Natural killer cell (primary cell): ENCODE data around the gene GEMIN4. TPM values are rescaled to one million over a fixed set of nuclear protein-coding genes. Genes with fewer than 3 reads are reported as not detected.

Experiments
- ATAC-seq, 3 donors: fragments of 150-1000 bp in 2 of 3; fragments of 200-7000 bp in 1 of 3; cut with Tn5 transposase; 1 replicate in 1 of 3; 2 replicates in 2 of 3; pipeline ENCODE4 v1.10.0; 2021; ENCODE audit warnings: mild to moderate bottlenecking in 2 of 3, moderate library complexity in 2 of 3
- DNase-seq, 2 donors: peaks; one replicate each; pipeline versions ENCODE4 v3.0.0 to v3.0.0-alpha.2; 2013 to 2021; ENCODE audit warnings: mixed read lengths in 1 of 2
- H3K27ac ChIP-seq: one replicate; pipeline ENCODE4 v1.5.1; 2013; ENCODE audit warnings: mild to moderate bottlenecking, low read length
- H3K27me3 ChIP-seq: one replicate; pipeline ENCODE4 v1.6.1; 2013; ENCODE audit warnings: low read length; ENCODE audit not compliant: control insufficient read depth, insufficient read depth
- H3K36me3 ChIP-seq: one replicate; pipeline ENCODE4 v1.6.1; 2013; ENCODE audit warnings: low read length; ENCODE audit not compliant: control insufficient read depth, insufficient read depth
- H3K4me1 ChIP-seq: one replicate; pipeline ENCODE4 v1.6.1; 2013; ENCODE audit warnings: low read length; ENCODE audit not compliant: control insufficient read depth, insufficient read depth
- H3K4me3 ChIP-seq: one replicate; pipeline ENCODE4 v1.5.1; 2013; ENCODE audit warnings: low read length
- H3K9me3 ChIP-seq: one replicate; pipeline ENCODE4 v1.6.1; 2013; ENCODE audit warnings: low read length; ENCODE audit not compliant: control insufficient read depth, insufficient read depth
- H3K27ac Mint-ChIP-seq, 2 donors: one replicate each; pipeline ENCODE4 v1.8.0; 2022; ENCODE audit warnings: mild to moderate bottlenecking in 2 of 2, mixed read lengths in 2 of 2, moderate library complexity in 1 of 2
- H3K27me3 Mint-ChIP-seq, 2 donors: one replicate each; pipeline ENCODE4 v1.8.0; 2022; ENCODE audit warnings: low read depth in 2 of 2, mixed read lengths in 2 of 2
- H3K36me3 Mint-ChIP-seq: one replicate; pipeline ENCODE4 v1.8.0; 2022; ENCODE audit warnings: mixed read lengths
- H3K4me1 Mint-ChIP-seq, 2 donors: one replicate each; pipeline ENCODE4 v1.8.0; 2022; ENCODE audit warnings: mixed read lengths in 2 of 2
- H3K4me3 Mint-ChIP-seq: one replicate; pipeline ENCODE4 v1.8.0; 2022; ENCODE audit warnings: mild to moderate bottlenecking, moderate library complexity, mixed read lengths
- H3K9me3 Mint-ChIP-seq, 2 donors: one replicate each; pipeline ENCODE4 v1.8.0; 2022; ENCODE audit warnings: mixed read lengths in 2 of 2
- WGBS: methylation state at CpG from one replicate; pipeline ENCODE4 v1.1.7; 2013; ENCODE audit warnings: missing lambda C conversion rate; ENCODE audit not compliant: insufficient coverage; 5-methylcytosine and 5-hydroxymethylcytosine counted together
- intact Hi-C: fragments of 100-400 bp; cut with micrococcal nuclease; formaldehyde crosslinking; loops from one replicate; pipeline ENCODE4 v1.14.2; 2022
- total RNA-seq, 4 donors: library from RNA; stranded (reverse); fragments of 120-200 nt in 1 of 4; gene quantifications; one replicate each; pipeline versions ENCODE4 v1.2.3 to v1.2.4, GENCODE V29; 2013 to 2022
- TF ChIP-seq, protein P1 (sequence below): fragments of 200-600 bp; IDR thresholded peaks from one replicate; pipeline ENCODE4 v1.8.0; 2022; ENCODE audit warnings: antibody characterized with exemption

GEMIN4 gene
- total RNA-seq, 3 donors from 2014 or later (not counting 1 experiment from before 2014, with no cell fraction given), result 13.7 to 17.1 (median 13.7) TPM

DNA sequence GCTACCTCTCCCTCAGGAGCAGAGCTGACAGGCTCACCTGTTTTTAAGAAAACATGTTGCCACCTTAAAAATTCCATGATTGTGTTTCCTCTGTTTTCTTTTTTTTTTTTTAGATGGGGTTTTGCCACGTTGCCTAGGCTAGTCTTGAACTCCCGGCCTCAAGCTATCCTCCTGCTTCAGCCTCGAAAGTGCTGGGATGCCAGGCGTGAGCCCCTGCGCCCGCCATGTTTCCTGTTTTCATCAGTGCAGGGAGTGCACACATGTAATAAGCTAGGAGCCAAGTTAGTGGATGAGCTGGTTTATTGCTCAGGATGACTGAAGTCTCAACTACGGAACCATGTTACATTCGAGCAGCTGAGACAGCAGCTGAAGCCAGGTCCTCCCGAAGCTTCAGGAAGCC, 43.7 kb upstream of the GEMIN4 start:
- TF ChIP-seq, protein P1, sequence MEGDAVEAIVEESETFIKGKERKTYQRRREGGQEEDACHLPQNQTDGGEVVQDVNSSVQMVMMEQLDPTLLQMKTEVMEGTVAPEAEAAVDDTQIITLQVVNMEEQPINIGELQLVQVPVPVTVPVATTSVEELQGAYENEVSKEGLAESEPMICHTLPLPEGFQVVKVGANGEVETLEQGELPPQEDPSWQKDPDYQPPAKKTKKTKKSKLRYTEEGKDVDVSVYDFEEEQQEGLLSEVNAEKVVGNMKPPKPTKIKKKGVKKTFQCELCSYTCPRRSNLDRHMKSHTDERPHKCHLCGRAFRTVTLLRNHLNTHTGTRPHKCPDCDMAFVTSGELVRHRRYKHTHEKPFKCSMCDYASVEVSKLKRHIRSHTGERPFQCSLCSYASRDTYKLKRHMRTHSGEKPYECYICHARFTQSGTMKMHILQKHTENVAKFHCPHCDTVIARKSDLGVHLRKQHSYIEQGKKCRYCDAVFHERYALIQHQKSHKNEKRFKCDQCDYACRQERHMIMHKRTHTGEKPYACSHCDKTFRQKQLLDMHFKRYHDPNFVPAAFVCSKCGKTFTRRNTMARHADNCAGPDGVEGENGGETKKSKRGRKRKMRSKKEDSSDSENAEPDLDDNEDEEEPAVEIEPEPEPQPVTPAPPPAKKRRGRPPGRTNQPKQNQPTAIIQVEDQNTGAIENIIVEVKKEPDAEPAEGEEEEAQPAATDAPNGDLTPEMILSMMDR, result no peak
- no peaks in the 10 kb centered on the region for H3K9me3 ChIP-seq
- H3K27me3 ChIP-seq, result no peaks in the 10 kb centered on the region
- no peaks in the 10 kb centered on the region for H3K9me3 Mint-ChIP-seq
- H3K27ac ChIP-seq, result no peak overlapping the region
- no peaks in the 10 kb centered on the region for H3K36me3 Mint-ChIP-seq
- peaks cover 15% of the 10 kb centered on the region for H3K36me3 ChIP-seq
- H3K27ac Mint-ChIP-seq, result no peak overlapping the region
- no peak overlapping the region for H3K4me3 ChIP-seq
- DNase-seq, result no peak
- WGBS, result 88% methylated on average over 9 of the region's 9 CpGs
- no peaks in the 10 kb centered on the region for H3K27me3 Mint-ChIP-seq
- ATAC-seq, result no peak
- intact Hi-C loops, result loop anchor here (2.0 kb wide), 1 partner anchor 203 kb away; no protein-coding TSS in a partner anchor
- H3K4me1 Mint-ChIP-seq, result peaks cover 5 to 6% of the 10 kb centered on the region in 2 donors
- peaks cover 6% of the 10 kb centered on the region for H3K4me1 ChIP-seq
- H3K4me3 Mint-ChIP-seq, result no peak overlapping the region

DNA sequence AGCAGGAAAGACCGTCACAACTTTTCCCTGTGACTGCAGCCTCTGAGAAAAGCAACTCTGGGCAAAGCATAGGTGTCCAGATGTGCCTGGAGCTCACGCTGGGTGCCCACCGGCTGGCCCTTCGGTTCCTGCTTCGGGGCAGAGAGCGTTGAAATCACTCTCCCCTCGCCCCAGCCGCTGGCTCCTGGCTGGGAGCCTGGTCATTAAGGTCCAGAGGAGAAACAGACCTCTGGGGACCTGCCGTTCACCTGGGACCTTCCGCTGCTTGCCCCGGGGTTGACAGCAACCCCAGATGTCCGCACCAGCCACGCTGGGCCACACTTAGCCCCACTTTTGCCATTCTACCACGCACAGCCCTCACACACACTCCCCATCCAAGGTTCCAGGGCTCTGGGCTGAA, 43.2 kb upstream of the GEMIN4 start:
- no peak overlapping the region for H3K27ac Mint-ChIP-seq
- intact Hi-C loops, result loop anchor here (2.0 kb wide), 1 partner anchor 204 kb away; no protein-coding TSS in a partner anchor
- no peaks in the 10 kb centered on the region for H3K9me3 ChIP-seq
- DNase-seq, result no peak
- H3K4me1 Mint-ChIP-seq, result peaks cover 5 to 6% of the 10 kb centered on the region in 2 donors
- TF ChIP-seq, protein P1, result no peak
- no peaks in the 10 kb centered on the region for H3K27me3 Mint-ChIP-seq
- H3K4me3 ChIP-seq, result no peak overlapping the region
- H3K36me3 ChIP-seq, result peaks cover 15% of the 10 kb centered on the region
- no peaks in the 10 kb centered on the region for H3K36me3 Mint-ChIP-seq
- no peak for ATAC-seq
- peaks cover 6% of the 10 kb centered on the region for H3K4me1 ChIP-seq
- WGBS, result 91% methylated on average over 14 of the region's 14 CpGs
- H3K27me3 ChIP-seq, result no peaks in the 10 kb centered on the region
- no peak overlapping the region for H3K27ac ChIP-seq
- no peak overlapping the region for H3K4me3 Mint-ChIP-seq
- no peaks in the 10 kb centered on the region for H3K9me3 Mint-ChIP-seq

DNA sequence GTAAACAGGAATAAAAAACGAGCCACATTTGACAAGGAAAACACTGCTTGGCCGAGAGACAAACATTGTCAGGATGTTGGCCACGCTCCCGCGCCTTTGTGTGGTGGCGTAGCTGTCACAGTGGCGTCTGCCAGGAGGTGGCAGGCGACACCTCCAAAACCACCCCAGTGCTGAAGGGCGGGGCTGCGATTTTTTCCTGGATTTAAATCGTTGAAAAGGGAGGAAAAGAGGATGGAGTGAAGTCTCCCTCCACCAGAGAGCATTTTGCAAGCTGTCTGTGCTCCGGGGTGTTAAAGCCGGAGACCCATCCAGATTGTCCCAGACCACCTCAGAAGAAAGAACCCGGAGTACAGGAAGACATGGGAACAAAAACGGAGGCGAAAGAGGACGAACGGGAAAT, 42.8 kb upstream of the GEMIN4 start:
- Mint-ChIP-seq H3K36me3 (no peaks in the 10 kb centered on the region), H3K9me3 (no peaks in the 10 kb centered on the region), H3K4me1 (peaks cover 6 to 9% of the 10 kb centered on the region in 2 donors), H3K27ac (no peak overlapping the region), H3K27me3 (no peaks in the 10 kb centered on the region), H3K4me3 (peak overlapping the region; percentile 13)
- Histone ChIP-seq H3K4me1 (peaks cover 6% of the 10 kb centered on the region), H3K9me3 (no peaks in the 10 kb centered on the region), H3K4me3 (no peak overlapping the region), H3K27ac (no peak overlapping the region), H3K27me3 (no peaks in the 10 kb centered on the region), H3K36me3 (peaks cover 15% of the 10 kb centered on the region)
- WGBS, result 17% methylated on average over 18 of the region's 18 CpGs
- DNase-seq (peak in 1 of 2 donors; percentile 69), ATAC-seq (peak in 2 of 3 donors; percentile 60 to 73)
- TF ChIP-seq, protein P1, result peak; percentile 48
- intact Hi-C loops, result loop anchor here (2.0 kb wide), 1 partner anchor 204 kb away; no protein-coding TSS in a partner anchor

DNA sequence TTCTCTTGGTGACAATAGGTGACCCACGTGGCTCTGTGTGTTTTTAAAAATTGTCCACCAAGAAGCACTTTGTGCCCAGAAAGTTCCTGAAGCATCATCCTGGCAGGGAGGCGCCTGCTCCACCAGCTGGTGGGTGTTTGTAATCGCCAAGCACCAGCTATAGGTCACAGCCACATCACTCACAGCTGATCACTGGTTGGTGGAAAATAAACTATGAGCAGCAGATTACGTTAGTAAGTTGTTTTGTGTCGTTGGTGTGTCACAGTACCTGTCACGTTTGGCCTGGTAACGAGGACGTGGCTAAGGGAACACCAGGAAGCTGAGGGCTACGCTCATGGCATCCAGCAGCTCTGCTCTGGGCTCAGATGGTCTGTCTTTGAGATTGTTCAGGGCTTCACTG, 40.2 kb upstream of the GEMIN4 start:
- no peaks in the 10 kb centered on the region for H3K36me3 Mint-ChIP-seq
- H3K4me1 Mint-ChIP-seq, result peaks cover 6 to 9% of the 10 kb centered on the region in 2 donors
- no peak overlapping the region for H3K4me3 Mint-ChIP-seq
- intact Hi-C loops, result no loop called here
- Histone ChIP-seq H3K27me3 (no peaks in the 10 kb centered on the region), H3K27ac (no peak overlapping the region), H3K36me3 (peaks cover 35% of the 10 kb centered on the region), H3K4me3 (no peak overlapping the region), H3K4me1 (peaks cover 6% of the 10 kb centered on the region), H3K9me3 (no peaks in the 10 kb centered on the region)
- ATAC-seq (no peak), DNase-seq (no peak)
- TF ChIP-seq, protein P1, result no peak
- no peaks in the 10 kb centered on the region for H3K27me3 Mint-ChIP-seq
- 90% methylated on average over 9 of the region's 9 CpGs for WGBS
- no peaks in the 10 kb centered on the region for H3K9me3 Mint-ChIP-seq
- H3K27ac Mint-ChIP-seq, result no peak overlapping the region
